NCI-H2171 treated with DMSO at 0.1 percent for 48 hours (cell line): ENCODE data around the gene PCDHGB6.
"Not testable (repeated sequence)": the region's sequence is repeated elsewhere in the genome, so short reads cannot be mapped to it uniquely, and the experiment has no call there.

Experiments used
- DNase-seq: peaks from one replicate; lab custom pipeline; 2025; lab: John Stamatoyannopoulos, UW

PCDHGB6 gene

DNA sequence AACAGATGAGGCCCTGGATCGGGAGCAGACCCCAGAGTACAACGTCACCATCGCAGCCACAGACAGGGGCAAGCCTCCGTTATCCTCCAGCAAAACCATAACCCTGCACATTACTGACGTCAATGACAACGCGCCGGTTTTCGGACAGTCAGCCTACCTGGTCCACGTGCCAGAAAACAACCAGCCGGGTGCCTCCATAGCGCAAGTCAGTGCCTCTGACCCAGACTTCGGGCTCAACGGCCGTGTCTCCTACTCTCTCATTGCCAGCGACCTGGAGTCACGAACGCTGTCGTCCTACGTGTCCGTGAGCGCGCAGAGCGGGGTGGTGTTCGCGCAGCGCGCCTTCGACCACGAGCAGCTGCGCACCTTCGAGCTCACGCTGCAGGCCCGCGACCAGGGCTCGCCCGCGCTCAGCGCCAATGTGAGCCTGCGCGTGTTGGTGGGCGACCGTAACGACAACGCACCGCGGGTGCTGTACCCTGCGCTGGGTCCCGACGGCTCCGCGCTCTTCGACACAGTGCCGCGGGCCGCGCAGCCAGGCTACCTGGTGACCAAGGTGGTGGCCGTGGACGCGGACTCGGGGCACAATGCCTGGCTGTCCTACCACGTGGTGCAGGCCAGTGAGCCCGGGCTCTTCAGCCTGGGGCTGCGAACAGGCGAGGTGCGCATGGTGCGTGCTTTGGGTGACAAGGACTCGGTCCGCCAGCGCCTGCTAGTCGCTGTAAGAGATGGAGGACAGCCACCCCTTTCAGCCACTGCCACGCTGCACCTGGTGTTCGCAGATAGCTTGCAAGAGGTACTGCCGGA, 11.5 kb downstream of the PCDHGB6 start:
- no peak for DNase-seq

DNA sequence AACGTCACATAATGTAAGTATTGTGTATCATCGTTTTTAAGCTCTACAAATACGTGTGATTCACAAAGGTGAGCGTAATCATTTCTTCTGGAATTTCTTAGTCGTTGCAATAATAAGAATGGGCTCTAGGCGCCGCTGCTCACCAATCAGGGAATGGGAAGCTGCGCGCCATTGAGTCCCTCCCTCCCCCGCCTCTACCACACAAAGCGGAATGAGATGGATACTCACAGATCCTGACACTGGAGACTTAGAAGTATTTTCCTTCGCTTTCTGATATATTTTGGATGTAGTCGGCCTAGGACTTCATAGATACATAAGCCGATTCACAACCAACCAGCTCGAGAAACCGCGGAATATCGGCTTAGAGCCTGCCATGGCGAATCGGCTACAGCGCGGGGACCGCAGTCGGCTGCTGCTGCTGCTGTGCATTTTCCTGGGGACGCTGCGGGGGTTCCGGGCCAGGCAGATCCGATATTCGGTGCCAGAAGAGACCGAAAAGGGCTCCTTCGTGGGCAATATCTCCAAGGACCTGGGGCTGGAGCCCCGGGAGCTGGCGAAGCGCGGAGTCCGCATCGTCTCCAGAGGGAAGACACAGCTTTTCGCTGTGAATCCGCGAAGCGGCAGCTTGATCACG, 13.2 kb downstream of the PCDHGB6 start, which contains the start of gene PCDHGA11:
TSS of gene PCDHGA11 (plus strand) at position 197 of the 634 bp plus-strand sequence. CDS start at position 374, 177 bp downstream.
- DNase-seq = no peak

DNA sequence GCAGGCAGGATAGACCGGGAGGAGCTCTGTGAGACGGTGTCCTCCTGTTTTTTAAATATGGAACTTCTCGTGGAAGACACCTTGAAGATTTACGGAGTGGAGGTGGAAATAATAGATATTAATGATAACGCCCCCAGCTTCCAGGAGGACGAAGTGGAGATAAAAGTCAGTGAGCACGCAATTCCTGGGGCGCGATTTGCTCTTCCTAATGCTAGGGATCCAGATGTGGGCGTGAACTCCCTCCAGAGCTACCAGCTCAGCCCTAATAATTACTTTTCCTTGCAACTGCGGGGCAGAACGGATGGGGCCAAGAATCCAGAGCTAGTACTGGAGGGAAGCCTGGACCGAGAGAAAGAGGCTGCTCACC, 13.7 kb downstream of the PCDHGB6 start:
- no peak for DNase-seq

DNA sequence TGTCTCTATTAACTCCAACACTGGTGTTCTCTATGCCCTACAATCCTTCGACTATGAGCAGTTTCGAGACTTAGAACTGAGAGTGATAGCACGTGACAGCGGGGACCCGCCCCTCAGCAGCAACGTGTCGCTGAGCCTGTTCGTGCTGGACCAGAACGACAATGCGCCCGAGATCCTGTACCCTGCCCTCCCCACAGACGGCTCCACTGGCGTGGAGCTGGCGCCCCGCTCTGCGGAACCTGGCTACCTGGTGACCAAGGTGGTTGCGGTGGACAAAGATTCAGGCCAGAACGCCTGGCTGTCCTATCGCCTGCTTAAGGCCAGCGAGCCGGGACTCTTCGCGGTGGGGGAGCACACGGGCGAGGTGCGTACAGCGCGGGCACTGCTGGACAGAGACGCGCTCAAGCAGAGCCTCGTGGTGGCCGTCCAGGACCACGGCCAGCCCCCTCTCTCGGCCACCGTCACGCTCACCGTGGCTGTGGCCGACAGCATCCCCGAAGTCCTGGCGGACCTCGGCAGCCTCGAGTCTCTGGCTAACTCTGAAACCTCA, 15.0 kb downstream of the PCDHGB6 start:
- DNase-seq = no peak

DNA sequence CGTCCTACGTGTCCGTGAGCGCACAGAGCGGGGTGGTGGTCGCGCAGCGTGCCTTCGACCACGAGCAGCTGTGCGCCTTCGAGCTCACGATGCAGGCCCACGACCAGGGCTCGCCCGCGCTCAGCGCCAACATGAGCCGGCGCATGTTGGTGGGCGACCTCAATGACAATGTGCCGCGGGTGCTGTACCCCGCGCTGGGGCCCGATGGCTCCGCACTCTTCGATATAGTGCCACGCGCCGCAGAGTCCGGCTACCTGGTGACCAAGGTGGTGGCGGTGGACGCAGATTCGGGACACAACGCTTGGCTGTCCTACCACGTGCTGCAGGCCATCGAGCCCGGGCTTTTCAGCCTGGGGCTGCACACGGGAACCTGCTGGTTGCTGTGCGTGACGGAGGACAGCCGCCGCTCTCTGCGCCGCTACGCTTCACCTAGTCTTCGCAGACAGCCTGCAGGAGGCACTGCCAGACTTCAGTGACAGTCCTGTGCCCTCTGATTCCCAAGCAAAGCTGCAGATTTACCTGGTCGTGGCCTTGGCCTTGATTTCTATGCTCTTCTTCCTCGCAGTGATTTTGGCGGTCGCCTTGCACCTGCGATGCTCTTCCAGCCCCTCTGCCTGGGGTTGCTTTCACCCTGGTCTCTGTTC, 20.1 kb downstream of the PCDHGB6 start:
- no peak for DNase-seq

DNA sequence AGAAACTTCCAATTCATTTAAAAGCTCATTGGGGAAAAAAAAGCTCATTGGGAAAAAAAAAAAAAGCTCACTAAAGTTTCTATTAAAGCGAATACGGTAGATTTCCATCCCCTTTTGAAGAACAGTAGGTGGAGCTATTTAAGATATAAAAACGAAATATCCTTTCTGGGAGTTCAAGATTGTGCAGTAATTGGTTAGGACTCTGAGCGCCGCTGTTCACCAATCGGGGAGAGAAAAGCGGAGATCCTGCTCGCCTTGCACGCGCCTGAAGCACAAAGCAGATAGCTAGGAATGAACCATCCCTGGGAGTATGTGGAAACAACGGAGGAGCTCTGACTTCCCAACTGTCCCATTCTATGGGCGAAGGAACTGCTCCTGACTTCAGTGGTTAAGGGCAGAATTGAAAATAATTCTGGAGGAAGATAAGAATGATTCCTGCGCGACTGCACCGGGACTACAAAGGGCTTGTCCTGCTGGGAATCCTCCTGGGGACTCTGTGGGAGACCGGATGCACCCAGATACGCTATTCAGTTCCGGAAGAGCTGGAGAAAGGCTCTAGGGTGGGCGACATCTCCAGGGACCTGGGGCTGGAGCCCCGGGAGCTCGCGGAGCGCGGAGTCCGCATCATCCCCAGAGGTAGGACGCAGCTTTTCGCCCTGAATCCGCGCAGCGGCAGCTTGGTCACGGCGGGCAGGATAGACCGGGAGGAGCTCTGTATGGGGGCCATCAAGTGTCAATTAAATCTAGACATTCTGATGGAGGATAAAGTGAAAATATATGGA, 22.7 kb downstream of the PCDHGB6 start, which contains the start of gene PCDHGA12:
TSS of gene PCDHGA12 (plus strand) at position 176 of the 782 bp plus-strand sequence. CDS start at position 429, 253 bp downstream.
- no peak for DNase-seq

DNA sequence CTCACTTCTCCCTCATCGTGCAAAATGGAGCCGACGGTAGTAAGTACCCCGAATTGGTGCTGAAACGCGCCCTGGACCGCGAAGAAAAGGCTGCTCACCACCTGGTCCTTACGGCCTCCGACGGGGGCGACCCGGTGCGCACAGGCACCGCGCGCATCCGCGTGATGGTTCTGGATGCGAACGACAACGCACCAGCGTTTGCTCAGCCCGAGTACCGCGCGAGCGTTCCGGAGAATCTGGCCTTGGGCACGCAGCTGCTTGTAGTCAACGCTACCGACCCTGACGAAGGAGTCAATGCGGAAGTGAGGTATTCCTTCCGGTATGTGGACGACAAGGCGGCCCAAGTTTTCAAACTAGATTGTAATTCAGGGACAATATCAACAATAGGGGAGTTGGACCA, 23.5 kb downstream of the PCDHGB6 start:
- DNase-seq = no peak

DNA sequence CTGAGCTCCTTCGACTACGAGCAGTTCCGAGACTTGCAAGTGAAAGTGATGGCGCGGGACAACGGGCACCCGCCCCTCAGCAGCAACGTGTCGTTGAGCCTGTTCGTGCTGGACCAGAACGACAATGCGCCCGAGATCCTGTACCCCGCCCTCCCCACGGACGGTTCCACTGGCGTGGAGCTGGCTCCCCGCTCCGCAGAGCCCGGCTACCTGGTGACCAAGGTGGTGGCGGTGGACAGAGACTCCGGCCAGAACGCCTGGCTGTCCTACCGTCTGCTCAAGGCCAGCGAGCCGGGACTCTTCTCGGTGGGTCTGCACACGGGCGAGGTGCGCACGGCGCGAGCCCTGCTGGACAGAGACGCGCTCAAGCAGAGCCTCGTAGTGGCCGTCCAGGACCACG, 24.5 kb downstream of the PCDHGB6 start:
- not testable (repeated sequence) for DNase-seq

DNA sequence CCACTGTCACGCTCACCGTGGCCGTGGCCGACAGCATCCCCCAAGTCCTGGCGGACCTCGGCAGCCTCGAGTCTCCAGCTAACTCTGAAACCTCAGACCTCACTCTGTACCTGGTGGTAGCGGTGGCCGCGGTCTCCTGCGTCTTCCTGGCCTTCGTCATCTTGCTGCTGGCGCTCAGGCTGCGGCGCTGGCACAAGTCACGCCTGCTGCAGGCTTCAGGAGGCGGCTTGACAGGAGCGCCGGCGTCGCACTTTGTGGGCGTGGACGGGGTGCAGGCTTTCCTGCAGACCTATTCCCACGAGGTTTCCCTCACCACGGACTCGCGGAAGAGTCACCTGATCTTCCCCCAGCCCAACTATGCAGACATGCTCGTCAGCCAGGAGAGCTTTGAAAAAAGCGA, 24.9 kb downstream of the PCDHGB6 start:
- DNase-seq = not testable (repeated sequence)

DNA sequence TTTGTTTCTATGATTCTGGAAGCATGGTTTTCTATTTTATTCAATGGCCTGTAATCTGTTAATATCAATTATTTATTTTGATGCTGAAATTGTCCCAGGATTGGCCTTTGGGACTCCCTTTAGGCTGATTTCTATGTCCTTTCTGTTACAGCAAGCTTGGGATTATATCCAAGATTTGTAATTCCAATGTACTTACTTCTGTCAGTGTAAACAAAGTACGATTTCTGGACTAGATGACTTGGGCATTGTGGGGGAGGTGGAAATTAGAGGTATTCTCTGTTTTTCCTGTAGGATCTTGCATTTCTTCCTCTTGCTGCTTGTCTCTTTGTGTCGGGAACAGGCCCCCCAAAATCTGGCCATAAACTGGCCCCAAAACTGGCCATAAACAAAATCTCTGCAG, 26.2 kb downstream of the PCDHGB6 start:
- no peak for DNase-seq

DNA sequence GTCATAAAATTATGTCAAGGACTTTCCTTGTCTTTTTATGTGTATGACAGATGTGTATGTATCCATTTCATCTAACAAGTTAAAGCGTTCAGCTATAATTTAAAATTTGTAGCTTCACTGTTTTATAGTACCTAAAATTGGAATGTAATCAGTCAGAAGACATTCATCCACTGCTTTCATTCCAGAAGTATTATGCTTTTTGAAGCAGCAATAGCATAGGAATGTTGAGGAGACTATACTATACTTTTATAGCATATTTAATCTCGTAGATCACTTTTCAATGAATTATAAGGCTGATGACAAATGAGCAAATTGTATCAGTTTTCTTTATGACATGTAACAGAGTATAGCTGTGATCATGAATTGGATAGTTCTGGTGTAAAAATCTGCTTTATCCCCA, 29.4 kb downstream of the PCDHGB6 start:
- no peak for DNase-seq

DNA sequence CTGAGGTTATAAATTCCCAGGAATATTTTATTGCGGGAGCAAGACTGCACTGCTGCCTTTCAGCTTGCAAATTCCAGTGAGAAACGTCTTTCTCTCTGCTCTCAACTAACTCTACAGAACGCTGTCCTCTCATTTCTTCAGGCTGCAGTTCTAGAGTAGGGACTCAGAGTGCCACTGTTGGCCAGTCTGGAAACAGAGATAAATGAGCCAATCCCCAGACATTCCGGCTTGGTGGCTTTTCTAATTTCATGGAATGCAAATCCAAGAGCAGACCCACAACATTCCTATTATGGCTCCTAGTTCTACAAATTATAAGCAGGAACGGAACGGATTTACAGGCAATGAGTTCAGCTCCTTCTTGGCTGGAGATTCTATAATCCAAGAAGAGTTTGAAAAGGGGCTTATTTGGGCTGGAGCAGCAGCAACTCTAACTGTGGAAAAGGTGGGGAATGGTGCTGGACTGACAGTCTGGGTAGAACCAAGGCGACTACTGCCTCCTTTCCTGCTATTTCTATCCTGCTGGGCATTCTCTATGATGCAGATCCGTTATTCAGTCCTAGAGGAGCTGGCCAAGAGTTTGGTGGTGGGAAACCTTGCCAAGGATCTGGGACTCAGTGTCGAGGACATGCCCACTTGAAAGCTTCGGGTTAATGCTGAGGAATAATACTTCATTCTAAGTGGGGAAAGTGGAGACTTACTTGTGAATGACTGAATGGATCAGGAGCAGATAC, 31.8 kb downstream of the PCDHGB6 start:
- DNase-seq = no peak

DNA sequence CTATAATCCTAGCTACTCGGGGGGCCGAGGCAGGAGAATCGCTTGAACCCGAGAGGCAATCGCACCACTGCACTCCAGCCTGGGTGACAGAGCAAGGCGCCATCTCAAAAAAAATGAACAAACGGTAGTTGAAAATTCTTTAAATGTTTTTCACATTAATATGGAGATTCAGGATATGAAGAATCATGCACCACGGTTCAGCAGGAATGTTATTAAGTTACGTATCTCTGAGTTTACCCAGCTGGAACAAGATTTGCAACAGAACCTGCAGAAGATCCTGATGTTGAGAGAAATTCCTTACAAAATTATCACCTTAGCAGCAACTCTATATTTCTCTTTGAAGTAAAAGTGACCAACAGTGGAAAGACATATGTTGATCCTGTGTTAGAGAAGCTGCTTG, 32.5 kb downstream of the PCDHGB6 start:
- DNase-seq = no peak

DNA sequence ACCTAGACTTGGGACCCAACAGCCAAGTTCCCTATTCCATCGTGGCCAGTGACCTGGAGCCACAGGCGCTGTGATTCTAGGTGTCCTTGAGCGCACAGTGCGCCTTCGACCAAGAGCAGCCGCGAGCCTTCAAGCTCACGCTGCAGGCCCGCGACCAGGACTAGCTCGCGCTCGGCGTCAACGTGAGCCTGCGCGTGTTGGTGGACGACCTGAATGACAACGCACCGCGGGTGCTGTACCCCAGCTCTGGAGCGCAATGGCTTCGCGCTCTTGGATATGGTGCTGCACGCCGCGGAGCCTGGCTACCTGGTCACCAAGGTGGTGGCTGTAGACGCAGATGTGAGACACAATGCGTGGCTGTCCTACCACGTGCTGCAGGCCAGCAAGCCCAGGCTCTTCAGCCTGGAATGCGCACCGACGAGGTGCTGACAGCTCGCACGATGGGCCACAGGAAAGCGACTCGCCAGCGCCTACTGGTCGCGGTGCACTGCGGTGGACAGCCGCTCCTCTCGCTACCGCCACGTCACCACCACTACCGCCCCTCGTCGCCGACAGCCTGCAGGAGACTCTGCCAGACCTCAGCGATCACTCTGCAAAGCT, 33.9 kb downstream of the PCDHGB6 start:
- DNase-seq = no peak
